B cell (primary cell): ENCODE data around the gene PRRC1. TPM values are rescaled to one million over a fixed set of nuclear protein-coding genes. Genes with fewer than 3 reads are reported as not detected.

ENCODE experiments used
- ATAC-seq: fragments of 200-7000 bp; cut with Tn5 transposase; one replicate; pipeline ENCODE4 v1.10.0; 2021; ENCODE audit warnings: low read depth, mild to moderate bottlenecking, moderate number of reproducible peaks, moderate library complexity
- CTCF ChIA-PET: fragments of 350-600 bp; sonication (Branson Sonifier 250); formaldehyde crosslinking; loops from one replicate; lab custom pipeline; 2021; ENCODE audit warnings: antibody characterized with exemption, inconsistent platforms; lab: Charles Lee
- POLR2A ChIA-PET: fragments of 350-600 bp; sonication (Branson Sonifier 250); formaldehyde crosslinking; loops from one replicate; lab custom pipeline; 2021; ENCODE audit warnings: antibody characterized with exemption; lab: Charles Lee
- DNase-seq: peaks from one replicate; pipeline ENCODE4 v3.0.0; 2013
- H2AFZ ChIP-seq: 2 replicates; pipeline ENCODE4 v1.6.1; 2012; ENCODE audit warnings: mild to moderate bottlenecking, low read depth, low read length; ENCODE audit not compliant: insufficient read depth, poor library complexity, severe bottlenecking
- H3K27ac ChIP-seq, 2 donors: 1 replicate in 1 of 2; 2 replicates in 1 of 2; pipeline ENCODE4 v1.5.1; 2012 to 2013; ENCODE audit warnings: low read length in 2 of 2, mild to moderate bottlenecking in 2 of 2, moderate library complexity in 1 of 2
- H3K27me3 ChIP-seq, 4 experiments: fragments of 200-600 bp in 1 of 4; sonication (generic) in 1 of 4; replicated peaks in 1 of 4; 1 replicate in 2 of 4; 2 replicates in 2 of 4; pipeline versions ENCODE4 v1.6.1 to v1.7.0; 2013 to 2016; ENCODE audit warnings: low read length in 3 of 4, mild to moderate bottlenecking in 2 of 4, mixed read lengths in 1 of 4, moderate library complexity in 1 of 4; ENCODE audit not compliant: insufficient read depth in 4 of 4, control insufficient read depth in 3 of 4; ENCODE audit errors: control extremely low read depth in 1 of 4
- H3K36me3 ChIP-seq, 2 experiments: replicated peaks in 1 of 2; 1 replicate in 1 of 2; 2 replicates in 1 of 2; pipeline versions ENCODE4 v1.6.1 to v1.7.1; 2013; ENCODE audit warnings: low read length in 1 of 2; ENCODE audit not compliant: insufficient read depth in 2 of 2, control insufficient read depth in 1 of 2; ENCODE audit errors: control extremely low read depth in 1 of 2, extremely low read depth in 1 of 2
- H3K4me1 ChIP-seq, 2 donors: fragments of 200-600 bp in 1 of 2; sonication (generic) in 1 of 2; 1 replicate in 1 of 2; 2 replicates in 1 of 2; pipeline versions ENCODE4 v1.5.1 to v1.6.1; 2013 to 2017; ENCODE audit warnings: low read length in 2 of 2; ENCODE audit not compliant: control insufficient read depth in 2 of 2, insufficient read depth in 2 of 2
- H3K4me2 ChIP-seq: replicated peaks from 2 replicates; pipeline ENCODE3; 2012; ENCODE audit warnings: mild to moderate bottlenecking, low read depth, low read length; ENCODE audit not compliant: poor library complexity, severe bottlenecking
- H3K4me3 ChIP-seq, 5 experiments: fragments of 200-600 bp in 1 of 5; sonication (generic) in 1 of 5; 1 replicate in 3 of 5; 2 replicates in 2 of 5; pipeline versions ENCODE4 v1.5.1 to v1.7.0; 2011 to 2016; ENCODE audit warnings: low read length in 4 of 5, mild to moderate bottlenecking in 4 of 5, low read depth in 2 of 5, control low read depth in 1 of 5, moderate library complexity in 1 of 5; ENCODE audit not compliant: insufficient read depth in 1 of 5; ENCODE audit errors: control extremely low read depth in 1 of 5, extremely low read depth in 1 of 5
- H3K79me2 ChIP-seq: fragments of 200-600 bp; sonication (generic); one replicate; pipeline ENCODE4 v1.6.0; 2016; ENCODE audit warnings: low read length; ENCODE audit not compliant: control insufficient read depth, insufficient read depth
- H3K9ac ChIP-seq: fragments of 200-600 bp; sonication (generic); 2 replicates; pipeline ENCODE4 v1.6.1; 2017; ENCODE audit warnings: mild to moderate bottlenecking, low read length, moderate library complexity
- H3K9me3 ChIP-seq, 3 donors: one replicate each; pipeline versions ENCODE4 v1.6.1 to v1.7.1; 2013; ENCODE audit warnings: low read length in 2 of 3; ENCODE audit not compliant: control insufficient read depth in 2 of 3, insufficient read depth in 1 of 3; ENCODE audit errors: control extremely low read depth in 1 of 3
- H4K20me1 ChIP-seq: 2 replicates; pipeline ENCODE4 v1.6.0; 2012; ENCODE audit warnings: mild to moderate bottlenecking, low read length; ENCODE audit not compliant: insufficient read depth, control insufficient read depth, poor library complexity, severe bottlenecking
- H3K27ac Mint-ChIP-seq: one replicate; pipeline ENCODE4 v1.8.0; 2021; ENCODE audit warnings: mixed read lengths
- H3K27me3 Mint-ChIP-seq: one replicate; pipeline ENCODE4 v1.8.0; 2021; ENCODE audit warnings: mixed read lengths
- H3K4me1 Mint-ChIP-seq: one replicate; pipeline ENCODE4 v1.8.0; 2021; ENCODE audit warnings: mixed read lengths
- H3K4me3 Mint-ChIP-seq: one replicate; pipeline ENCODE4 v1.8.0; 2021; ENCODE audit warnings: mixed read lengths
- H3K9me3 Mint-ChIP-seq: one replicate; pipeline ENCODE4 v1.8.0; 2022; ENCODE audit warnings: mixed read lengths; ENCODE audit not compliant: insufficient read depth
- CTCF ChIP-seq: fragments of 200-600 bp; IDR thresholded peaks from one replicate; pipeline ENCODE4 v1.8.0; 2022; ENCODE audit warnings: antibody characterized with exemption, mild to moderate bottlenecking
- EZH2 ChIP-seq: IDR thresholded peaks from 2 replicates; pipeline ENCODE4 v1.6.1; 2012; ENCODE audit warnings: borderline replicate concordance, low read depth, mild to moderate bottlenecking, moderate library complexity, low read length; ENCODE audit not compliant: insufficient read depth, poor library complexity, severe bottlenecking
- WGBS: methylation state at CpG from one replicate; pipeline ENCODE4 v1.1.5; 2013; ENCODE audit warnings: missing lambda C conversion rate; ENCODE audit not compliant: insufficient coverage; 5-methylcytosine and 5-hydroxymethylcytosine counted together
- intact Hi-C: fragments of 100-400 bp; cut with micrococcal nuclease; formaldehyde crosslinking; loops from one replicate; pipeline ENCODE4 v1.10.0; 2022
- polyA plus RNA-seq: library from polyadenylated mRNA; depleted of rRNA; stranded (reverse); fragments of >200 nt; gene quantifications from 2 replicates; pipeline ENCODE4 v1.2.3, GENCODE V29; 2012
- total RNA-seq, 2 donors: library from RNA; stranded (reverse); fragments of 120-200 nt in 1 of 2; gene quantifications; 1 replicate in 1 of 2; 2 replicates in 1 of 2; pipeline versions ENCODE4 v1.2.3 to v1.2.4, GENCODE V29; 2013 to 2022

PRRC1 gene
- total and polyA plus RNA-seq, 2 donors (not counting 1 experiment from before 2014, with no cell fraction given) = 9.7 to 35.5 TPM

- H3K4me3 Mint-ChIP-seq = no peak overlapping the region
Observed at GRCh38 chr5:127574852-127575679, 57.6 kb downstream of the PRRC1 start.

More at GRCh38 chr5:127574852-127575679, 57.6 kb downstream of the PRRC1 start:
- Histone ChIP-seq H3K9ac (no peak overlapping the region), H3K4me2 (no peak overlapping the region), H4K20me1 (no peaks in the 10 kb centered on the region), H3K9me3 (peaks cover 2 to 9% (median 5%) of the 10 kb centered on the region in 3 donors), H3K4me1 (no peaks in the 10 kb centered on the region), H3K4me3 (no peak overlapping the region), H3K79me2 (no peaks in the 10 kb centered on the region), H3K27ac (no peak overlapping the region), H3K36me3 (no peaks in the 10 kb centered on the region), H2AFZ (no peak overlapping the region), H3K27me3 (no peaks in the 10 kb centered on the region)
- no CpG with 5 or more reads among the region's 5 CpGs for WGBS
- no peak overlapping the region for H3K27ac Mint-ChIP-seq
- H3K4me1 Mint-ChIP-seq = no peaks in the 10 kb centered on the region
- H3K9me3 Mint-ChIP-seq = peaks cover 5% of the 10 kb centered on the region
- TF ChIP-seq EZH2 (no peak), CTCF (no peak)
- intact Hi-C loops = no loop called here
- ChIA-PET POLR2A (no interaction called here), CTCF (interaction anchor here (2.2 kb wide), 1 partner anchor 11 kb away, joined by 7 read pairs; no protein-coding TSS in a partner anchor)
- ATAC-seq (no peak), DNase-seq (no peak)
- H3K27me3 Mint-ChIP-seq = peaks cover 4% of the 10 kb centered on the region
